ENCODE data around the gene CAMK2A. TPM values are rescaled to one million over a fixed set of nuclear protein-coding genes. Genes with fewer than 3 reads are reported as not detected.

CAMK2A gene
- total RNA-seq, 4 donors from 2014 or later: not detected

DNA sequence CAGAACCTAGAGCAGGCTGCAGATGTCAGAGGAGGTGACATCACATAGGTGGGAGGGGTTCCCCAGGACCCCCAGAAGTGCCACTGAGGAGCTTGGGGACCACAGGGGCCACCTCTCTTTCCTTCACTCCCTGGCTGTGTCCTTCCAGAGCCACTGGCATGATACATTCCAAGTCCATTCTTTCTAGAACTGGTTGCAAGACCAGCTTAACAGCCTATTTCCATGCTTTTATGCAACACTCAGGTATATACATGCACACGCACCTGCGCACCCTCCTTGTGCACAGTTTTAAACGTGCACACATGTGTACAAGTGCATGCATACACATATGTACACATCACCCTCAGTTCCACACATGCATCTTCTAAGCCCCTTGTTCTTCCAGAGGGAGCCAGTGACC, 60.0 kb downstream of the CAMK2A start:
- TF ChIP-seq, protein P1, sequence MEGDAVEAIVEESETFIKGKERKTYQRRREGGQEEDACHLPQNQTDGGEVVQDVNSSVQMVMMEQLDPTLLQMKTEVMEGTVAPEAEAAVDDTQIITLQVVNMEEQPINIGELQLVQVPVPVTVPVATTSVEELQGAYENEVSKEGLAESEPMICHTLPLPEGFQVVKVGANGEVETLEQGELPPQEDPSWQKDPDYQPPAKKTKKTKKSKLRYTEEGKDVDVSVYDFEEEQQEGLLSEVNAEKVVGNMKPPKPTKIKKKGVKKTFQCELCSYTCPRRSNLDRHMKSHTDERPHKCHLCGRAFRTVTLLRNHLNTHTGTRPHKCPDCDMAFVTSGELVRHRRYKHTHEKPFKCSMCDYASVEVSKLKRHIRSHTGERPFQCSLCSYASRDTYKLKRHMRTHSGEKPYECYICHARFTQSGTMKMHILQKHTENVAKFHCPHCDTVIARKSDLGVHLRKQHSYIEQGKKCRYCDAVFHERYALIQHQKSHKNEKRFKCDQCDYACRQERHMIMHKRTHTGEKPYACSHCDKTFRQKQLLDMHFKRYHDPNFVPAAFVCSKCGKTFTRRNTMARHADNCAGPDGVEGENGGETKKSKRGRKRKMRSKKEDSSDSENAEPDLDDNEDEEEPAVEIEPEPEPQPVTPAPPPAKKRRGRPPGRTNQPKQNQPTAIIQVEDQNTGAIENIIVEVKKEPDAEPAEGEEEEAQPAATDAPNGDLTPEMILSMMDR (IDR thresholded peaks at IDR 0.05; ENCODE audit: low read depth): no peak

DNA sequence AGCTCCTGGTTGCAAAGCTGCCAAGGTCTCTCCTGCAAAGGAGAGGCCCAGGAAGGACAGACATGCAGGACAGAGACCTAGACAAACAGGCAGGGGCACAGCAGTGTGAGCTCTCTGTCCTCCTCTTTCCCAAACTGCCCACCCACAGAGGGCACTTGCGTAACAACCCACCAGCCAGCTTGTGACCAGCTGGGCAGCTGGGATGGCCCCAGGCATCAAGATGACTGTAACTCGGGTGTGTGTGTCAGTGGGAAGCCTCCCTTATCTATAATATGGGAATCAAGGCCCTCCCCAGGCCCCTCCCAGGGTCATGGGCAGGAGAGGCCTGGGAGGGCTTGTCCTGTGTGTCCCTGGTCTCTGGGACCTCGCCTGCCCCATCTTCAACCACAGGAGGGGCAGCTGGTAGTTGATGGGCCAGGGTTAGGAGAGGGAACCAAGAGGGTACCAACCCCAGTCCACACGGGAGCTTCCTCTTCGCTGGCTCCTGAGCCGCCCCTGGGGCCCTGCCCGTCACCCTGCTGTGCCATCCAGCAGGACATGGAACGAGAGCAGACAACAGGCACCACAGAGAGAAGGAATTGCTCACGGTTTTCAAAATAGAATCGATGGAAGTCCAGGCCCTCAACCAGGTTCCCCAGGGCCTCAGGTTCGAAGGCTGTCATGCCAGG, 61.8 kb downstream of the CAMK2A start:
- TF ChIP-seq, protein P1 (IDR thresholded peaks at IDR 0.05; ENCODE audit: low read depth): no peak

DNA sequence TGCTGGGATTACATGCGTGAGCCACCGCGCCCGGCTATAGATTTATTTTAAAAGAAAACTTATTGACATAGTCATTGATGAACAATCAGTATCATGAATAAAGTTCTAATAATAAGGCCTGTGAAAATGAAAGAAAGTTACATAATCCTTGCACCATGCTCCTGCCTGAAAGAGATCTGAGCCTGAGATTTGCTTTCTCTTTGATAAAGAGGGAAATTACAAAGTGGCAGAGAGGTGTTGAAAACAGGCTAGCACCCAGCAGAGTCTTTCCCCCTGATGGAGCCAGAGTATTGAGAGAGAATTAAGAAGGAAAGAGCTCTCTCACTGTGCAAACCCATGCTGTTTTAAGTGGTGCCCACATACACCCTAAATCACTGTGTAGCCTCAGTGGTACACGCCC, 62.5 kb downstream of the CAMK2A start:
- TF ChIP-seq, protein P1 (IDR thresholded peaks at IDR 0.05; ENCODE audit: low read depth): no peak

DNA sequence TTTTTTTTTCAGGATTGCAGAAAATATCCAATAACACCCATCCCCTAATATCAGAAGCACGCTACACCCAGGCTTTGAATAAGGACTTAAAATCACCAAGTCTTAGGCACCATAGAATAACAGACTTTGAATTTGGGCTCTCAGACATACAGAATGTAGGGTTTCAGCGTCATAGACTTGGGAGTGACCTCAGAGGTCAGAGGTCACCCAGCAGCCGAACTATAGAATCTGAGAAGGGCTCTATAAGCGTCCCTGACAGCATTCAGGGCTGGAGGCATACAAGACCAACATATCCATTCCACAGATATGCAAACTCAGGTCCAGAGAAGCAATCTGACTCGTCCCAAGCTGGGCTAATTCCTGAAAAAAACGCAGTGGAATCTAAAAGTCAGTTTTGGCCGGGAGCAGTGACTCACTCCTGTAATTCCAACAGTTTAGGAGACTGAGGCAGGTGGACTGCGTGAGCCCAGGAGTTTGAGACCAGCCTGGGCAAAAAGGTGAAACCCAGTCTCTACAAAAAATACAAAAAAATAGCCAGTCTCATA, 65.0 kb downstream of the CAMK2A start:
- TF ChIP-seq, protein P1 (IDR thresholded peaks at IDR 0.05; ENCODE audit: low read depth): no peak

DNA sequence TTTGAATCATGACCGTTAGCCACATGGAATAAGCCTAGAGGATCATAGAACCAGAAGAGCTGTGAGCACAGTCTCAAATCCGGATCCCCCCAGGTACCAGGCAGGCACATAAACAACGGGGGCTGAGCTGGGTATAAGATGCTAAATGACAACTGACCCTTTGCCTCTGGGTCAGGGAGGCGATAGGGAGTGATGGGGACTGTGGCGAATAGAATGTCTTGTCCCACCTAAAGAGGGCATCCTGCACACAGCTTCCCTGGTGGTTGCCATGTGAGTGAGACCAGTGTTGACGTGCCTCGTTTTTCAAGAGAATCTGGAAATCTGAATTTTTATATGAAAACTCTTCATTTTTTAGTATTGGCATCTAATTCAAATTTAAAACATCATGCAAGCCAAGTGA, 66.1 kb downstream of the CAMK2A start:
- TF ChIP-seq, protein P1 (IDR thresholded peaks at IDR 0.05; ENCODE audit: low read depth): no peak

DNA sequence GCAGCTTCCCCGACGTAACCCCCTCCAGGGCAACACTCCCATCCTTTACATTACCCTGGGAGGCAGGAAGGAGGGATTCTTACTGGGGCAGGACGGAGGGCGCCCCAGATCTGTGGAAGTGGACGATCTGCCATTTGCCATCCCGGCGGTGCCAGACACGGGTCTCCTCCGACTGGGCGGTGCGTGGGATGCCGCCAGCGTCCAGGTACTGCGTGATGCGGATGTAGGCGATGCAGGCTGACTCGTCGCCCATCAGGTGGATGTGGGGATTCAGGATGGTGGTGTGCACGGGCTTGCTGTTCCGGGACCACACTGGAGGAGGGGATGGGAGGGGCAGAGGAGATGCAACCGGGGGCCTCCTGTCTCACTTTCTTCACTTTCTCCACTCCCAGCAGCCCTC, 66.7 kb downstream of the CAMK2A start:
- TF ChIP-seq, protein P1 (IDR thresholded peaks at IDR 0.05; ENCODE audit: low read depth): no peak

DNA sequence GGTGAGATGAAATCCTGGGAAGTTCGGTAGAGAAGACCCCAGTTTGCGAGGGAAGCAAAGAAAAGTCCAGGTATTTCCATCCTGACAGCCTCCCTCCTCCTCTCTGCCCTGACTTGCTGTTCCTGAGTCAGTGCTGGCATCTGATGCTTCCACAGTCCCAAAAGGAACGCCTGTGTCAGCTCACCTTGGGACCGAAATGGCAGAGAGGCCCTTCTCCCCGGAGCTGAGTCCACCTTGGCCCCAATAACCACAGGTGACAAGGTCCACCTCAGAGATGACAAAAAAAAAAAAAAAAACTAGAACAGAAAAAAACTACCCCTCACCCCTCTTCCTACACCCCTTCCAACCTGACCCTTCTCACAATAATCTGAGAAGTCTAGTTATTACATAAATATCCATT, 68.1 kb downstream of the CAMK2A start:
- TF ChIP-seq, protein P1 (IDR thresholded peaks at IDR 0.05; ENCODE audit: low read depth): no peak

Data from subcutaneous adipose tissue (tissue), 4 donors.